ENCODE measurements around the gene RLBP1.

Gene RLBP1

DNA sequence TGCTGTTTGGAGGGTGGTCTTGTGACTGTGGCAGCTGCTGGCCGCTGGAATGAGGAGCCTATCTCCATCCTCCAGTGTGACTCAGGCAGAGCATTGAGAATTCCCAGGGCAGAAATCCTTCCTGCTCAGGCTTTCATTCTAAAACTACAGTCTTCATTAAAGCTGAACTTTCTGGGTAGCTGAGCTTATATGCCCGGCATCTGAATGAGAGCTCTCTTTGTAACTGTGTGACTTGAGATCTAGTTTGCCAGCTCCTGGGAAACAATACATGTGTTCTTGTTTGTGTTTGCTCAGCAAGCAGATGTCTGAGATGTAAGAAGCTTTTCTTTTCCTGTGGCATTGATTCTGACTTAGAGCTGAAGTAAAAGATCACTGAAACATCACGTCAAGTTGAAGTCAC is 22.4 kb downstream of the RLBP1 start:
- DNase-seq (ENCODE audit: low spot score) = no peak
- in situ Hi-C loops (cut with MboI; ENCODE audit: low sequenced_read_pairs, unreplicated experiment) = no loop called here
- no peak for TF ChIP-seq CTCF (IDR thresholded peaks at IDR 0.05; ENCODE audit: borderline replicate concordance, control extremely low read depth, extremely low read depth, insufficient read depth, missing control alignments)

DNA sequence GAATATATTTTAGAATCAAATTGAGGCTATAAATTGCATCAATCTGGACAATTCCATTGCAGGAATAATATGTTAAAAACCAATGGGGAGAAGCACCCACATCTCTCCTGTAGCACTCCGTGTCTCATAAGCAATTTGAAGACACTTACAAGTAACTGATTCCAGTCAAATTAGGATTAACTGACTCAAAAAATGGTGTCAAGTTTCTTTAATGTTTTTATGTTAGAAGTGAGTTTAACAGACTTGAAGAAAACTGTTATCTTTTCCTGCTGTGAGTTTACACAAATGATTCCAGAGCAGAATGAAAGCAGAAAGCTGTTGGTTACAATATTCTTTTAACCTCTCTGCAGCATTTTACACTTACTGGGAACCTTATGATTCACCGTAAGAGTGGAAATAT is 23.2 kb downstream of the RLBP1 start:
- in situ Hi-C loops (cut with MboI; ENCODE audit: low sequenced_read_pairs, unreplicated experiment) = no loop called here
- no peak for DNase-seq (ENCODE audit: low spot score)
- no peak for TF ChIP-seq CTCF (IDR thresholded peaks at IDR 0.05; ENCODE audit: borderline replicate concordance, control extremely low read depth, extremely low read depth, insufficient read depth, missing control alignments)

DNA sequence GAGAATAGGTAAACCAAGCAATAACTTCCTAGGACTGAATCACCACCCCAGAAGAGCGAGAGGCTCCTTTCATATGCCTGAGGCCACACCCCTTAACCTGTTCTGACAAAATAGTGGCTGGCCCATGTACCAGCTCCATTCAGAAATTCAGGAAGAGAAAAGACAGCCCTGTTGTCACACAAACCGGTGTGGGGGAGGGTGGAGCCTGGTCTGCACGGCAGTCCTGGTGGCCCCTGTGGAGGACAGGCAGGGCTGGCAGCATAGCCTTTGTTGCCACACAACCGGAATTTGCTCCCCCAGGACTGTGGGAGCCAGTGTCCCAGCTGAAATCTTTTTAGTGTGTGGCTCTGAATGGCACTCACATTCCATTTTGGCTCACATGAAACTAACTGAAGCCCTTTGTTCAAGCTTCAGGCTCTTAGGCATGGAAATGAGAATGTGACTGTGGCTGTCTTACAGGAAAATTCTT is 23.8 kb downstream of the RLBP1 start:
- in situ Hi-C loops (cut with MboI; ENCODE audit: low sequenced_read_pairs, unreplicated experiment) = no loop called here
- no peak for TF ChIP-seq CTCF (IDR thresholded peaks at IDR 0.05; ENCODE audit: borderline replicate concordance, control extremely low read depth, extremely low read depth, insufficient read depth, missing control alignments)
- no peak for DNase-seq (ENCODE audit: low spot score)

DNA sequence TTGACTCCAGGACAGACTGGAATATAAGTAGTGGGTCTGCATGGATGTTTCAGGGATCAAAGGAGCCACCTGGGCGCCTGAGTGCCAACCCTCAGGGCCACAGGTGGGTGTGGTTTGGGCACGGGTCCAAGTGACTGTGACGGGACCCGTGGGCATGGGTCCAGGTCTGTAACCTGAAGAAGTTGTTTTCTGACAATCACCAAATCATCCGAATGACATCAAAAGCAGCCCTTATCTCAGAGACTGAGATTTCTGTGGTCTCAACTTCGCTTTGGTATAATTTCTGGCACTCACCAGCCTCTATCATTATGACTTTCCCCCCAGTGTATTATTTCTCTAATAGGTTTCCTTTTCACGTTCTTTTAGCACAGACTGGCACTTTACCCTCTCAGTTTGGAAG is 24.4 kb downstream of the RLBP1 start:
- TF ChIP-seq CTCF (IDR thresholded peaks at IDR 0.05; ENCODE audit: borderline replicate concordance, control extremely low read depth, extremely low read depth, insufficient read depth, missing control alignments) = no peak
- in situ Hi-C loops (cut with MboI; ENCODE audit: low sequenced_read_pairs, unreplicated experiment) = no loop called here
- DNase-seq (ENCODE audit: low spot score) = no peak

DNA sequence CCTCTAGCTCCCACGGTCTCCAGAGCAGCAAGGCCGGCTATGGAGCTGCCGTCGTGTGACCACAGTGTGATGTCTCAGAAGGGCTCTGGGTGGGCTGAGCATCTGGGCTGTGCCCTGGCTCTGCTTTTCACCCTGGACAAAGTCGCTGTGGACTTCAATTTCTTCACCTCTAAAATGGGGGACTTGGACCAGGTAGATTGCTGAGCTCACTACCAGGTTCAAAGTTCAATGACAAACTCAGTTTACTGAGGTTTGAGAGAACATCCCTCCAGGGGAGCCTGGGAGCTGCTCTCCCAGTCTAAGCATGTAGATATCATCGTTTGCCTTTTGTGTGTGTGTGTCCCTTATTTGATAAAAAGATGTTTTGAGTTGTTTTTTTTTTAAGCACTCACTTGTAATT is 25.1 kb downstream of the RLBP1 start:
- DNase-seq (ENCODE audit: low spot score) = no peak
- in situ Hi-C loops (cut with MboI; ENCODE audit: low sequenced_read_pairs, unreplicated experiment) = no loop called here

DNA sequence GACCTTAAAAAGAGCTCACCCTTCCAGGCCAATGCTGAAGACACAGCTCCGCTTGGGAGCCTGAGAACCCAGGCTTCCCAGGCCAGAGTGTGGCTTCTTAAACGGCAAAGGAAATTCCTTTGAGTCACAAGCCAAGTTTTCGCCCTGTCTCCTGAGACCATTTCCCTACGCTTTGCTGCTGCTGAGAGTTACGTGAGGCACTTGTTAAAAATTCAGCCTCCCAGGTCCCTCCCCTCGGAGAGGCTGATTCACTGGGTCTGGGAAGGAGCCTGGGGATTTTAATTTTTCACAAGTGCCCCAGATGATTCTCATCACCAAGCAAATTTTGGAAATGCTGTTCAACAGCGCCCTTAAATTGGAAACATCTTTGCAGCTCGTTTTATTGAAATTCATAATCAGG is 25.5 kb downstream of the RLBP1 start:
- no peak for TF ChIP-seq CTCF (IDR thresholded peaks at IDR 0.05; ENCODE audit: borderline replicate concordance, control extremely low read depth, extremely low read depth, insufficient read depth, missing control alignments)
- no peak for DNase-seq (ENCODE audit: low spot score)
- in situ Hi-C loops (cut with MboI; ENCODE audit: low sequenced_read_pairs, unreplicated experiment) = no loop called here

More for the DNA sequence above, 25.1 kb downstream of the RLBP1 start:
- no peak for TF ChIP-seq CTCF (IDR thresholded peaks at IDR 0.05; ENCODE audit: borderline replicate concordance, control extremely low read depth, extremely low read depth, insufficient read depth, missing control alignments)

DNA sequence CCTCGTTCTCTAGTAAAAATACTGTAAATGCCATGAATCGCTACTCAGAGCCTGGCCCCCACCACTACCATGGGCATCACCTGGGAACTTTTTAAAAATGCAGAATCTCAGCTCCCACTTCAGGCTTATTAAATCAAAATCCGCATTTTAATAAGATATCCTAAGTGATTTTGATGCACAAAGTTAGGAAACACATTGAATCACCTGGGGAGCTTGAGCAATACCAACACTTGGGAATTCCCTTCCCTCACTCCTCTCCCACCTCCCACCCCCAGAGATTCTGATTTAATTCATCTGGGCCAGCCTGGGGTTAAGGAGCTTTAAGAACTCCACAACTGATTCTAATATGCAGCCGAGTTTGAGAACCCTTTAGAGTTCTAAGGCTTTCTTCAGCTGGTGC is 26.8 kb downstream of the RLBP1 start:
- in situ Hi-C loops (cut with MboI; ENCODE audit: low sequenced_read_pairs, unreplicated experiment) = no loop called here
- no peak for DNase-seq (ENCODE audit: low spot score)
- TF ChIP-seq CTCF (IDR thresholded peaks at IDR 0.05; ENCODE audit: borderline replicate concordance, control extremely low read depth, extremely low read depth, insufficient read depth, missing control alignments) = no peak

Data from GM13976 (cell line).